ENCODE data around the gene ARHGAP18.

Gene ARHGAP18

GRCh38 chr6:129662980-129663431 lies 47.0 kb downstream of the ARHGAP18 start:
- DNase-seq = no peak

GRCh38 chr6:129662406-129662766 lies 47.6 kb downstream of the ARHGAP18 start:
- DNase-seq = no peak

GRCh38 chr6:129661536-129662405 lies 48.2 kb downstream of the ARHGAP18 start:
- no peak for DNase-seq

- no peak for DNase-seq
Observed at GRCh38 chr6:129660346-129660676, 49.7 kb downstream of the ARHGAP18 start.

- no peak for DNase-seq
Observed at GRCh38 chr6:129659590-129660345, 50.2 kb downstream of the ARHGAP18 start.

GRCh38 chr6:129659167-129659566 lies 50.8 kb downstream of the ARHGAP18 start:
- no peak for DNase-seq

- no peak for DNase-seq
Observed at GRCh38 chr6:129657483-129657882, 52.5 kb downstream of the ARHGAP18 start.

- no peak for DNase-seq
Observed at GRCh38 chr6:129655334-129655733, 54.6 kb downstream of the ARHGAP18 start.

GRCh38 chr6:129653746-129654145 lies 56.2 kb downstream of the ARHGAP18 start:
- DNase-seq = no peak

- no peak for DNase-seq
Observed at GRCh38 chr6:129653229-129653628, 56.7 kb downstream of the ARHGAP18 start.

- no peak for DNase-seq
Observed at GRCh38 chr6:129651291-129651691, 58.7 kb downstream of the ARHGAP18 start.

GRCh38 chr6:129648819-129649491 lies 61.0 kb downstream of the ARHGAP18 start:
- no peak for DNase-seq

GRCh38 chr6:129647044-129647443 lies 62.9 kb downstream of the ARHGAP18 start:
- no peak for DNase-seq

- peak; percentile 21 for DNase-seq
Observed at GRCh38 chr6:129646642-129647041, 63.3 kb downstream of the ARHGAP18 start.

- DNase-seq = no peak
Observed at GRCh38 chr6:129645830-129646579, 64.0 kb downstream of the ARHGAP18 start.

GRCh38 chr6:129645106-129645829 lies 64.7 kb downstream of the ARHGAP18 start:
- peak; percentile 44 for DNase-seq

- peak; percentile 79 for DNase-seq
Observed at GRCh38 chr6:129644567-129645015, 65.4 kb downstream of the ARHGAP18 start.

GRCh38 chr6:129643968-129644367 lies 66.0 kb downstream of the ARHGAP18 start:
- DNase-seq = no peak

- no peak for DNase-seq
Observed at GRCh38 chr6:129643176-129643575, 66.8 kb downstream of the ARHGAP18 start.

- no peak for DNase-seq
Observed at GRCh38 chr6:129642322-129642721, 67.7 kb downstream of the ARHGAP18 start.

GRCh38 chr6:129641344-129641743 lies 68.6 kb downstream of the ARHGAP18 start:
- peak; percentile 69 for DNase-seq

GRCh38 chr6:129638686-129639085 lies 71.3 kb downstream of the ARHGAP18 start:
- DNase-seq = peak; percentile 31

Data from fibroblast of skin of right quadriceps (primary cell).